ENCODE results near the gene OR5M8.

OR5M8 gene

GRCh38 chr11:56491270-56491669, at the start of gene OR5M8:
TSS of gene OR5M8 (minus strand) at chr11:56491370. CDS start at chr11:56491370, 0 bp downstream.
- DNase-seq (ENCODE audit: low read depth in 2 of 2, low spot score in 1 of 2) = no peak

GRCh38 chr11:56533054-56533740, 42.0 kb upstream of the OR5M8 start:
- no peak for DNase-seq (ENCODE audit: low read depth in 2 of 2, low spot score in 1 of 2)

GRCh38 chr11:56531856-56532255, 40.7 kb upstream of the OR5M8 start:
- no peak for DNase-seq (ENCODE audit: low read depth in 2 of 2, low spot score in 1 of 2)

- no peak for DNase-seq (ENCODE audit: low read depth in 2 of 2, low spot score in 1 of 2)
Measured at GRCh38 chr11:56522008-56522407, 30.8 kb upstream of the OR5M8 start.

GRCh38 chr11:56513280-56513679, 22.1 kb upstream of the OR5M8 start:
- no peak for DNase-seq (ENCODE audit: low read depth in 2 of 2, low spot score in 1 of 2)

GRCh38 chr11:56509439-56509838, 18.3 kb upstream of the OR5M8 start:
- DNase-seq (ENCODE audit: low read depth in 2 of 2, low spot score in 1 of 2) = no peak

- DNase-seq (ENCODE audit: low read depth in 2 of 2, low spot score in 1 of 2) = no peak
Measured at GRCh38 chr11:56497010-56497409, 5.8 kb upstream of the OR5M8 start.

- DNase-seq (ENCODE audit: low read depth in 2 of 2, low spot score in 1 of 2) = no peak
Measured at GRCh38 chr11:56495117-56495516, 3.9 kb upstream of the OR5M8 start.

GRCh38 chr11:56486801-56487200, 4.4 kb downstream of the OR5M8 start:
- DNase-seq (ENCODE audit: low read depth in 2 of 2, low spot score in 1 of 2) = no peak

GRCh38 chr11:56474729-56475235, 16.4 kb downstream of the OR5M8 start:
- no peak for DNase-seq (ENCODE audit: low read depth in 2 of 2, low spot score in 1 of 2)

GRCh38 chr11:56473252-56473651, 17.9 kb downstream of the OR5M8 start, which contains the start of gene OR5M3:
TSS of gene OR5M3 (minus strand) at chr11:56473352. CDS start at chr11:56470497, 2,855 bp downstream.
- DNase-seq (ENCODE audit: low read depth in 2 of 2, low spot score in 1 of 2) = no peak

GRCh38 chr11:56457076-56457475, 34.1 kb downstream of the OR5M8 start:
- DNase-seq (ENCODE audit: low read depth in 2 of 2, low spot score in 1 of 2) = no peak

GRCh38 chr11:56453521-56453920, 37.6 kb downstream of the OR5M8 start:
- no peak for DNase-seq (ENCODE audit: low read depth in 2 of 2, low spot score in 1 of 2)
